ENCODE results near the gene FANK1.

GRCh38 chr10:126029999-126030398 is 133.6 kb downstream of the FANK1 start:
- TF ChIP-seq YY1 (IDR thresholded peaks at IDR 0.05; ENCODE audit: insufficient read depth, insufficient read length) (no peak), SUZ12 (IDR thresholded peaks at IDR 0.05; ENCODE audit: extremely low read depth, insufficient read depth, insufficient read length) (no peak)

Measured in NT2/D1 (cell line).